ACHN (cell line): ENCODE measurements around the gene LTB4R.

Experiments
- DNase-seq: peaks from one replicate; pipeline ENCODE4 v3.0.0-alpha.2; 2015
- in situ Hi-C: cut with HindIII; loops from 2 replicates; pipeline ENCODE4 v1.10.0; 2017; ENCODE audit warnings: low sequenced_read_pairs, low pct_ligation_motif_present, low pct_unique_long_range_greater_than_20kb

The LTB4R gene

GRCh38 chr14:24310646-24311604 is at the start of gene LTB4R:
Gene LTB4R, plus strand, starts transcription at chr14:24311502. Its CDS starts 4,150 bp downstream, at chr14:24315652.
- peak; percentile 60 for DNase-seq

GRCh38 chr14:24261969-24262327 is 49.4 kb upstream of the LTB4R start:
- no peak for DNase-seq
- in situ Hi-C loops: no loop called here

More at GRCh38 chr14:24310646-24311604, at the start of gene LTB4R:
- in situ Hi-C loops: no loop called here

- in situ Hi-C loops: no loop called here
- no peak for DNase-seq
Observed at GRCh38 chr14:24262821-24263733, 48.2 kb upstream of the LTB4R start, which contains the start of gene TGM1. Gene TGM1, minus strand, starts transcription at chr14:24263177. Its CDS starts 825 bp downstream, at chr14:24262352.

- in situ Hi-C loops: no loop called here
- no peak for DNase-seq
Observed at GRCh38 chr14:24263848-24264247, 47.5 kb upstream of the LTB4R start.

- in situ Hi-C loops: no loop called here
- DNase-seq: no peak
Observed at GRCh38 chr14:24264298-24264697, 47.0 kb upstream of the LTB4R start.

GRCh38 chr14:24266344-24267244 is 44.7 kb upstream of the LTB4R start:
- DNase-seq: no peak
- in situ Hi-C loops: no loop called here

GRCh38 chr14:24267516-24267915 is 43.8 kb upstream of the LTB4R start:
- DNase-seq: no peak
- in situ Hi-C loops: no loop called here

- no peak for DNase-seq
- in situ Hi-C loops: no loop called here
Observed at GRCh38 chr14:24268225-24268624, 43.1 kb upstream of the LTB4R start.

GRCh38 chr14:24269368-24269767 is 41.9 kb upstream of the LTB4R start:
- DNase-seq: no peak
- in situ Hi-C loops: no loop called here

GRCh38 chr14:24269910-24270536 is 41.3 kb upstream of the LTB4R start:
- in situ Hi-C loops: no loop called here
- DNase-seq: no peak

GRCh38 chr14:24270537-24271133 is 40.7 kb upstream of the LTB4R start:
- DNase-seq: no peak
- in situ Hi-C loops: no loop called here

GRCh38 chr14:24271134-24271833 is 40.0 kb upstream of the LTB4R start, which contains the start of gene RABGGTA:
Gene RABGGTA, minus strand, starts transcription at chr14:24271597. Its CDS starts 482 bp downstream, at chr14:24271115.
- in situ Hi-C loops: no loop called here
- peak; percentile 87 for DNase-seq

GRCh38 chr14:24271834-24272263 is 39.5 kb upstream of the LTB4R start:
- no peak for DNase-seq

GRCh38 chr14:24272467-24272866 is 38.8 kb upstream of the LTB4R start:
- no peak for DNase-seq
- in situ Hi-C loops: no loop called here

More at GRCh38 chr14:24271834-24272263, 39.5 kb upstream of the LTB4R start:
- in situ Hi-C loops: no loop called here

- in situ Hi-C loops: no loop called here
- DNase-seq: peak; percentile 14
Observed at GRCh38 chr14:24273422-24273998, 37.8 kb upstream of the LTB4R start.

- in situ Hi-C loops: no loop called here
Observed at GRCh38 chr14:24274101-24274543, 37.2 kb upstream of the LTB4R start.

More at GRCh38 chr14:24274101-24274543, 37.2 kb upstream of the LTB4R start:
- DNase-seq: no peak
